Ovary (tissue), 9 donors: ENCODE data around the gene LRP2. TPM values are rescaled to one million over a fixed set of nuclear protein-coding genes. Genes with fewer than 3 reads are reported as not detected.

Experiments used
- DNase-seq, 5 donors: peaks; one replicate each; pipeline ENCODE4 v3.0.0-alpha.2; 2019 to 2020
- H3K27ac ChIP-seq, 2 donors: fragments of 200-600 bp; one replicate each; pipeline versions ENCODE4 v1.5.1 to v1.8.0; 2019 to 2022
- H3K27me3 ChIP-seq: fragments of 200-600 bp; one replicate; pipeline ENCODE4 v1.8.0; 2022
- H3K36me3 ChIP-seq: fragments of 200-600 bp; sonication (generic); one replicate; pipeline ENCODE4 v1.5.1; 2019
- H3K4me1 ChIP-seq: one replicate; pipeline ENCODE4 v1.8.1; 2013; ENCODE audit warnings: mild to moderate bottlenecking, moderate library complexity; ENCODE audit not compliant: insufficient read depth
- H3K4me3 ChIP-seq: fragments of 200-600 bp; sonication (generic); one replicate; pipeline ENCODE4 v1.5.1; 2017
- H3K9me3 ChIP-seq, 2 donors: fragments of 200-600 bp in 1 of 2; sonication (generic) in 1 of 2; one replicate each; pipeline versions ENCODE4 v1.5.1 to v1.8.1; 2013 to 2019; ENCODE audit warnings: mild to moderate bottlenecking in 1 of 2, moderate library complexity in 1 of 2
- EP300 ChIP-seq: sonication (generic); formaldehyde crosslinking; IDR thresholded peaks from one replicate; pipeline ENCODE4 v1.6.1; 2017; ENCODE audit warnings: antibody characterized with exemption
- POLR2A ChIP-seq: fragments of 450-650 bp; IDR thresholded peaks from one replicate; pipeline ENCODE4 v1.6.1; 2017; ENCODE audit warnings: antibody characterized with exemption, mild to moderate bottlenecking, moderate library complexity
- WGBS, 3 donors: extraction: QIAGEN DNeasy Blood & Tissue Kit in 1 of 3; methylation state at CpG; one replicate each; pipeline versions ENCODE4 v1.1.5 to v1.1.7; 2013 to 2017; 5-methylcytosine and 5-hydroxymethylcytosine counted together
- intact Hi-C, 4 donors: fragments of 100-400 bp; cut with DNase I; formaldehyde crosslinking; loops; one replicate each; pipeline versions ENCODE4 v1.11.0 to v1.15.1; 2022 to 2023
- polyA plus RNA-seq, 2 donors: library from polyadenylated mRNA; stranded (reverse); fragments of 200-250 nt in 1 of 2; fragments of 350-450 nt in 1 of 2; fragmentation: Illumina TruSeq in 1 of 2; extraction: RNeasy Lipid Tissue Mini Kit (QIAGEN cat#74804) in 1 of 2; gene quantifications; one replicate each; pipeline ENCODE4 v1.2.3, GENCODE V29; 2013 to 2014
- total RNA-seq, 7 donors: library from RNA; depleted of rRNA in 2 of 7; stranded (reverse); fragments of >200 nt in 2 of 7; fragmentation: NEBNext Ultra II Directional in 3 of 7; extraction: Animal tissue kit (Norgen Biotek cat#: 25700) in 3 of 7; gene quantifications; one replicate each; pipeline versions ENCODE4 v1.1.0 to v1.2.4, GENCODE V29; 2016 to 2023
- TF ChIP-seq, protein P1 (sequence below), 3 donors: fragments of 450-650 bp in 2 of 3; fragments of 200-600 bp in 1 of 3; IDR thresholded peaks; one replicate each; pipeline versions ENCODE4 v1.5.1 to v1.8.0; 2016 to 2022; ENCODE audit warnings: antibody characterized with exemption in 3 of 3, mild to moderate bottlenecking in 1 of 3
- donor health status: DM: no; HTN: no; CAD: no; lungs with moderate emphysema.
- donor health status: DM: no; HTN: no; CAD: no.
- donor health status: Bipolar disorder and iron deficiency.
- donor health status: DM: yes; HTN: yes; CAD: no.
- donor health status: DM: no; HTN: no; CAD: no.
- donor health status: DM: yes; HTN: yes; CAD: no.

LRP2 gene
- total and polyA plus RNA-seq, 9 donors, result 0.01 to 13.4 (median 0.24) TPM

DNA sequence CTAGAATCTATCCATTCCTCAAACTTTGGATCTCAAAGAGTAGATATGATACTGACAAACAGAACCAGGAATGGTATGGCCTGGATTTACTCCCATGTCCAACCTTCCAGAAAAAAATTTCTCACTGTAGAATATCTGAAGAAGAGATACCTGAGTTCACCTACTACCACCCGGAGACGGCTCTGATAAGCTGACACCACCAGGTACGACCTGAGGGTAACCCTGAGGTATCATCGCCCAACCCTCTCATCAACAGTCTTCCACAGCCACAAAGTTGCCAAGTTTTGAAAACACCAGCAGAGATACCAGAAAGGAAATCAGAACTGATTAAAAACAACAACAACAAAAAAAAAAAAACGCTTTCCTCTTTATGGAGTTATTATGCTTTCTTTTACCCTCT is 102.9 kb downstream of the LRP2 start:
- H3K36me3 ChIP-seq, result no peaks in the 10 kb centered on the region
- no peaks in the 10 kb centered on the region for H3K27me3 ChIP-seq
- H3K9me3 ChIP-seq, result no peaks in the 10 kb centered on the region
- no peak for DNase-seq
- no peak overlapping the region for H3K27ac ChIP-seq
- intact Hi-C loops, result no loop called here
- no peak overlapping the region for H3K4me3 ChIP-seq
- no peaks in the 10 kb centered on the region for H3K4me1 ChIP-seq
- TF ChIP-seq POLR2A, result no peak
- TF ChIP-seq EP300, result no peak
- TF ChIP-seq, protein P1, sequence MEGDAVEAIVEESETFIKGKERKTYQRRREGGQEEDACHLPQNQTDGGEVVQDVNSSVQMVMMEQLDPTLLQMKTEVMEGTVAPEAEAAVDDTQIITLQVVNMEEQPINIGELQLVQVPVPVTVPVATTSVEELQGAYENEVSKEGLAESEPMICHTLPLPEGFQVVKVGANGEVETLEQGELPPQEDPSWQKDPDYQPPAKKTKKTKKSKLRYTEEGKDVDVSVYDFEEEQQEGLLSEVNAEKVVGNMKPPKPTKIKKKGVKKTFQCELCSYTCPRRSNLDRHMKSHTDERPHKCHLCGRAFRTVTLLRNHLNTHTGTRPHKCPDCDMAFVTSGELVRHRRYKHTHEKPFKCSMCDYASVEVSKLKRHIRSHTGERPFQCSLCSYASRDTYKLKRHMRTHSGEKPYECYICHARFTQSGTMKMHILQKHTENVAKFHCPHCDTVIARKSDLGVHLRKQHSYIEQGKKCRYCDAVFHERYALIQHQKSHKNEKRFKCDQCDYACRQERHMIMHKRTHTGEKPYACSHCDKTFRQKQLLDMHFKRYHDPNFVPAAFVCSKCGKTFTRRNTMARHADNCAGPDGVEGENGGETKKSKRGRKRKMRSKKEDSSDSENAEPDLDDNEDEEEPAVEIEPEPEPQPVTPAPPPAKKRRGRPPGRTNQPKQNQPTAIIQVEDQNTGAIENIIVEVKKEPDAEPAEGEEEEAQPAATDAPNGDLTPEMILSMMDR (IDR thresholded peaks at IDR 0.05), result no peak
- 58 to 70% (median 64%) methylated on average over 5 of the region's 5 CpGs for WGBS, 3 donors

DNA sequence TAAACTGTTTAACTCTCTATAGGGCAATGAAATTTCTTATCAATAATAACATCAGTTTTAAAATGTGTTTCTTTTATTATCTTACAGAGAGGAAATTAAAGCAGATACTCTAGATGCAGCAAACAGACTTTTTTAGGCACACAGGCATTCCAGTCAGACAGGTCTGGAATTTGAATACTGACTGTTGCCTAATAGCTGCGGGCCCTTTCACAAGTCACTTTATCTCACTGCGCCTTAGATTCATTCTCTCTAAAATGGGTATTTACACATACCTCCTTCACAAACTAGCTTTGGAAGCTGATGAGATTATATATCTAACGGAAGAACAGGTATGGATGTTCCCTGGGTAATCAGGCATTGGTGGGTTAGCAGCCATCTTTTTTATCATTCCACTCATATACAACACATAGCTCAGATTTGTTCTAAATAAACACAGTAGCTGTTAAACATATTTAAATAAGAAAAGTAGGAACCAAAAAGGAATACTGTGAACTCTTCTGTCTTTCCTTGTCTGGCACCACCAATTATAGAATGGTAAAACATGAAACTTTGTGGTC is 104.2 kb downstream of the LRP2 start:
- DNase-seq, result no peak
- H3K27ac ChIP-seq, result no peak overlapping the region
- TF ChIP-seq EP300 (no peak), POLR2A (no peak)
- TF ChIP-seq, protein P1 (IDR thresholded peaks at IDR 0.05), result no peak
- no peaks in the 10 kb centered on the region for H3K9me3 ChIP-seq
- no peak overlapping the region for H3K4me3 ChIP-seq
- no peaks in the 10 kb centered on the region for H3K36me3 ChIP-seq
- H3K27me3 ChIP-seq, result no peaks in the 10 kb centered on the region
- H3K4me1 ChIP-seq, result no peaks in the 10 kb centered on the region
- intact Hi-C loops, result no loop called here
- 79 to 81% (median 79%) methylated on average over 3 of the region's 3 CpGs for WGBS, 3 donors

DNA sequence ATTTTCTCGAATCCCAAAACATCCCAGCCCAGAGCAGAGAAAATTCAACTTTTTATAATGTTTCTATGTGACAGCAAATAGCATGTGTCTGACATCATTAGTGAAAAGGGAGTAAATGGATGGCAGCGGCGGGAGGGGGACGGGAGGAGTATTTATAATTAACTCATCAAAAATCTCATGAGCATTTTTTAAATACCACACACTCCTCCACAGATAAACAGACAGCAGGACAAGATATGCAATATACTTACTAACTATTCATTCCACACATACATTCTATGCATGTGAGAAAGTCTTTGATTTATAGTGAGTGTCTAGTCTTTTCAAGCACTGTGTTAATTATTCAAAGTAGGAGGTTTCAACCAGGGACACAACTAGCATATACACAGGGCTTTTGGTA is 107.6 kb downstream of the LRP2 start:
- Histone ChIP-seq H3K27ac (no peak overlapping the region), H3K27me3 (no peaks in the 10 kb centered on the region), H3K9me3 (no peaks in the 10 kb centered on the region), H3K4me3 (no peak overlapping the region), H3K4me1 (no peaks in the 10 kb centered on the region), H3K36me3 (no peaks in the 10 kb centered on the region)
- DNase-seq, result no peak
- WGBS, 3 donors, result 9 to 11% (median 9%) methylated on average over 4 of the region's 4 CpGs
- TF ChIP-seq, protein P1 (IDR thresholded peaks at IDR 0.05), result no peak
- no peak for TF ChIP-seq POLR2A
- no peak for TF ChIP-seq EP300
- intact Hi-C loops, result no loop called here

DNA sequence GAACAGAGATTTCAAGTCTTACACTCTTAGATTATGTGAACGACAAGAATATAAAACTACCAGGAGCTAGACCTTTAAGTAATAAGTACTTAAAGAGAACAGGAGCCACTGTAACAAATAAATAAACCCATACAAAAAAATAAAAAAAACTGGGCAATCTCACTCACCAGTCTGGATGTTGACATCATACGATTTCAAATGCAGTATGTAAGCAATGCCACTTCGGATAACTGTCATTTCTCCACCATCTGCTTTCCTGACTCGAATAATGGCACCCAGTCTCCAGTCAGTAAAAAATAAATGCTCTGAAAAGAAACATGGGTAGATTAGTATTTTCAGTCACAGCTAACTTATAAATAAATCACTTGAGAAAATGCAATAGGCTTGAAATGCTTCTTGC is 115.1 kb downstream of the LRP2 start:
- intact Hi-C loops, result no loop called here
- H3K9me3 ChIP-seq, result no peaks in the 10 kb centered on the region
- H3K4me3 ChIP-seq, result no peak overlapping the region
- no peaks in the 10 kb centered on the region for H3K4me1 ChIP-seq
- WGBS, 3 donors, result 84 to 87% (median 85%) methylated on average over 4 of the region's 4 CpGs
- no peak overlapping the region for H3K27ac ChIP-seq
- no peaks in the 10 kb centered on the region for H3K36me3 ChIP-seq
- TF ChIP-seq, protein P1 (IDR thresholded peaks at IDR 0.05), result no peak
- TF ChIP-seq POLR2A (no peak), EP300 (no peak)
- DNase-seq, result no peak
- no peaks in the 10 kb centered on the region for H3K27me3 ChIP-seq
